NK-92 treated with Interleukin-12 subunit alpha and Interleukin-12 subunit beta, amount 100 ng/mL, for 24 hours (cell line): Measurements from ENCODE around the gene CHST9.
"Not testable (repeated sequence)": the region's sequence is repeated elsewhere in the genome, so short reads cannot be mapped to it uniquely, and the experiment has no call there.

ENCODE experiments used
- DNase-seq: peaks from one replicate; lab custom pipeline; 2025; lab: John Stamatoyannopoulos, UW

CHST9 gene

GRCh38 chr18:27004056-27004829 is 180.9 kb downstream of the CHST9 start:
- no peak for DNase-seq

DNA sequence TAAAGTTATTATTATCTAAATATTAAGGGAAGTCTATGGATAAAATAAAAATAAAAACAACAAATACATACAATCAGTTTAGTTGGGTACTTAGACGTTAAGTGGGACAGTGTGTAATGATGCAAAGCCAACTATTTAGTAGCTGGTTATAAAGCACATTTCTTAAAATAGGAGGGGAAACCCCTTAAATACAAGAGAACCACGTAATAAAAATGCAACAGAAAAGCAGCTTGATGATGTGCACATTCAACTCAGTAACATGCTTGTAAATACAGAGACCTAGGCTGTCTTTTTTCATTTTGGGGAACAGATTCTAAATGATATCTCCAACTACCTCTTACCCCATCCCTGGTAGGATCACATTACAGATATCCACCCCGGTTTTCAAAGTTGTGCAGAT is 185.3 kb downstream of the CHST9 start:
- no peak for DNase-seq

GRCh38 chr18:26993568-26993967 is 191.5 kb downstream of the CHST9 start:
- DNase-seq: no peak

DNA sequence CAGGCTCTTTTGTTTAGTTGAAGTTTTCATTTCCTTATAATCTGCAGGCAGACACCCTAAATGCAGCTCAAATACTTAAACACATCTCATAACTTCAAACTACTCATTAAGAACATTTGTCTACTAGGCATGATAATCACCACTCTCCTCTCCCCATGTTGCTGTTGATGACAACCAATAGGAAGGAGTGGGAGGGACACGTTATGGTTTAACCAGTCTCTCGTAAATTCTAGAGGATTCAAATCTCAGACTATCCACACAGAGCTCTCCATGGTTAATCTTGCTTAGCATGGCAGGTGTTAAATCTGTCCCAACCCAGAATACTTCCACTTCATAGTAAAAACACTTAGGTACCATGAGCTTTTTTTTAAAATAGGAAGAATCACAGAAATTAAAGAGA is 192.2 kb downstream of the CHST9 start:
- DNase-seq: no peak

- DNase-seq: no peak
These were observed 195.3 kb downstream of the CHST9 start for GRCh38 chr18:26989842-26990241.

GRCh38 chr18:26981360-26982082 is 203.6 kb downstream of the CHST9 start:
- no peak for DNase-seq

DNA sequence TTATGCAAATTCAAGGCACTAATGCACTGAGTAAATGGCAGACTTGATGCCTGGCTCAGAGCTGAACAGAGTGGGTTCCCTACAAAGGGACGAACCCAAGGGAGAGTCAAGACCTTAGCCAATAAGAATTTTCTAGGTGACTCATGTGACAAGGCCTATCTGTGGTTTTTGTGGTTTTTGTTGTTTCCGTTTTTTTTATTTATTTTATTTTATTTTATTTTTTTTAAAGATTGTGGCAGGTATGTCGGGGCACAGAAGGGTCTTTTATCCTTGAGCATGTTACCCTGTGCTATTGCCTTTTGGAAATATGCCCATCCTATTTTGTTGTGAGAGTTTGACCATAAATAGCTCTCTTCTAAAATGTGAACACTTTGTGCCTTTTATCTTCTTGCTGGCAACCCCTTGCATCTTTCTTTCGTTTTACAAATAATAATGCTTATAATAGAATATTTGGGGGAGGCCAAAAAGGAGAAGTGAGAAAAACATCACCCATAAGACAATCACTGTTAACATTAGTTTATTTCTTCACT is 206.2 kb downstream of the CHST9 start:
- no peak for DNase-seq

DNA sequence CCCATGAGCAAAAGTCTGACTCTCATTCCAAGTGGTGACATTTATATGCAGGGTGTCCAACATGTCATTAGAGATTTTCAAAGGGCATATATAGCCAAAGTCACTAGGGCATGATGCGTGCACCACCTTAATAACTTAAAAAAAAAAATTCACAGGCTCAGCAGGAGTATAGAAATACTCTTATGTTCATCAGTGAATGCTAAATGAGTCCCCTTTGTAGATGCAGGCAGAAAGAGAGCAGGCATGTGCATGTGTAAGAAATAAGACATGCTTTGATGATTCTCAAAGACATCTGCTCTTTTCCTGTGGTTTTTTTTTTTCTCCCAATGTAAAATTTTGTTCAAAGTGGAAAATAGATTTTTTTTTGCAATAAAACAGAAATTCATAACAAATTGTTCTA is 207.3 kb downstream of the CHST9 start:
- no peak for DNase-seq

DNA sequence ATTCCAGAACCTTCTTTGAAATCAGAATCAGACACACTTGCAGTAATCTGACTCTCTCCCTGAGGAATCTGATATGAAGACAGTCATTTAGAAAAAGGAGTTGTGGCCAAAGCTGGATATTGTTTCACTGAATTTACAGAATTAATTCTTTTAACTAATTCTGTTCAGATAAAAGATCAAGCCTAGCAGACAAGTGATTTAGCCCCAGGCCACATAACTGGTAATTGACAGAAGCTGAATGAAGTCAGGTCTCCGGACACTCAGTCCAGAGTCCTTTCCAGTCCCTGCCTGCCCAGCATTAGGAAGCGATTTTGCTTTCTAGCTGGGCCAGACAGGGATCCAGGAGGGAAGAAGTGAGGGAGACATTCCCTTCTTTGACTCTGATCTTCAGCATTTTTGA is 208.9 kb downstream of the CHST9 start:
- DNase-seq: no peak

GRCh38 chr18:26972549-26972948 is 212.6 kb downstream of the CHST9 start:
- DNase-seq: not testable (repeated sequence)

DNA sequence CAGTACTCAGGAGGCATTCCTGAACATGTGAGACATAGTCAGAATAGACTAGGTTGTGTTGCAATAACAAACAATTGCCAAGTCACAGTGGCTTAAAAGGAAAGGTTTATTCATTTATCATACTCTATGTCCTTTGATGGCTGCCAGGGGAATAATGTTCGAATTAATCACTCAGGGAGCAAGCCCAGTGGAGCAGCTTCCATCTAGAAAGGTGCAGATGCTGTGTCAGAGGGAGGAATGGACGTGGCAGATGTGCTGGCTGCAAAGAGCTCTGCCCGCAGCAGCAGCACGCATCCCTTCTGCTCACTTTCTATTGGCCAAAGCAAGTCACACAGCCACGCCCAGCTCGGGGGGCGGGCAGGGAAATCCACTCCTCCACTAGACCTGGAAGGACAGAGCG is 213.7 kb downstream of the CHST9 start:
- no peak for DNase-seq

DNA sequence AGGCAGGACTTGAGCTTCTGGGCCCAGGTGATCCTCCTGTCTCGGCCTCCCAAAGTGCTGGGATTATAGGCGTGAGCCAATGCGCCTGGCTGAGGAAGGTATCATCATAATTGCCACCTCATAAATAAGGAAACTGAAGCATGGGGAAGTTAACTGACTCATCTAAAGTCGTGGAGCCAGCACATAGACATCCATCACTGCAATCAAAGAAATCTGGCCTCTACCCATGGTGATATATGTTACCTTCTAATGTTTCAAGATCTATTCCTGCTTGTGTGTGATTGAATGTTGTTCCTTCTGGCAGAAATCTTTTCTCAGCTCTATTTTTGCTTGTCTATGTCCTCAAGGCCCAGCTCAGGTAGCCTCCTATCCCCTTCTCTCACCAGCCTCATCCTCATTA is 214.5 kb downstream of the CHST9 start:
- DNase-seq: no peak

GRCh38 chr18:26965206-26965605 is 219.9 kb downstream of the CHST9 start:
- no peak for DNase-seq

GRCh38 chr18:26963292-26963691 is 221.8 kb downstream of the CHST9 start:
- no peak for DNase-seq

DNA sequence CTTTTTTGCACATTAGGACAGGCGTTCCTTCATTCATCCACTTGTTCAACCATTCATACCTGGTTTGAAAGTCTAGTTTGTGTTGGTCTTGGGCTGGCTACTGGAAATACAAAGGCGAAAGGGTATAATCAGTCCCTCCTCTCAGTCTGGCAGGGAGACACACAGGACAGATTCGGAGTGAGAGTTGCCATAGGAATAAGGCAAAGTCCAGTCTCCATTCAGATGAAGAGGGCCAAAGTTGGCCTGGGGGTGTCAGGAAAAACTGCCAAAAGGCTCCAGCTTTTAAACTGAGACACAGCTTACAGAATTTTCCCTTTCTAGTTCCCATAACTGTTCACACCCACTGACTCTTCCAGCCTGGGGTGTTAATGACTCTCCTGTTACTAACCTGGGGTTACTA is 223.3 kb downstream of the CHST9 start:
- DNase-seq: no peak

- no peak for DNase-seq
These were observed 224.2 kb downstream of the CHST9 start for GRCh38 chr18:26960911-26961310.

DNA sequence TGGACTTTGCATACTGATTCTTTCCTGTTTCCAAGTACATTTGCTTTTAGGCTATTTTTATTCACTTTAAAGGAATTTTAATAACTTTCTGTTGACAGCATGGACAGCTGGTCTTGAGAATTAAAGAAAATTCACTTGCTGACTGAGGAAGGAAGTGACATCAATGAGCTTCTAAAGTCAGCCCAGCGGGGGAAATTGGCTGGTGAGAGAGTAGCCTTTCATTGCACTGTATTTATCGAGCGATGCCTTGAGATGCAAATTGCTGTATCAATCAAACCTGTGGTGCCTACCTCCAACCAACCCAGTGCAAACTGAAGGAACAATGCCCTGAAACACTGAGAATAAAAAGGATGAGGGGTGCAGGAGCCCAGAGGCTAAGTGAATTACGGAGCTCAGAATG is 228.2 kb downstream of the CHST9 start:
- DNase-seq: no peak

GRCh38 chr18:26948703-26949102 is 236.4 kb downstream of the CHST9 start:
- DNase-seq: no peak

DNA sequence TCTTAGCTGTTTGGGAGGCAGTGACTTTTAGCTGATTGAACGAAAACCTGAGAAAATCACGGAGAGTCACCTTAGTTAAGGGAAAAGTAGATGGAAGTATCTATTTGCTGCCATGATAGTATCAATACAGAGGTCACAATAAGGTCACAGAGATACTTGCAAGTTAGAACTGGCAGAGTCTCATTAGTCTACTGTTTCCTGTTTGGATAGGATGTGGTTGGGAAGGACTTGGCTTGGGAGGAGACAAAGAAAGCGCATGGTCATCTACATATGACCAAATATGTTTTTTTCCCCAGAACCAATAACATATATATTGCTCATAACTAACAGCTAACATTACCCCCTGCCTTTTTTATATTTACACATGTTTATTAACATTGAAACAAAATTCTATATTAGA is 241.2 kb downstream of the CHST9 start:
- DNase-seq: no peak

DNA sequence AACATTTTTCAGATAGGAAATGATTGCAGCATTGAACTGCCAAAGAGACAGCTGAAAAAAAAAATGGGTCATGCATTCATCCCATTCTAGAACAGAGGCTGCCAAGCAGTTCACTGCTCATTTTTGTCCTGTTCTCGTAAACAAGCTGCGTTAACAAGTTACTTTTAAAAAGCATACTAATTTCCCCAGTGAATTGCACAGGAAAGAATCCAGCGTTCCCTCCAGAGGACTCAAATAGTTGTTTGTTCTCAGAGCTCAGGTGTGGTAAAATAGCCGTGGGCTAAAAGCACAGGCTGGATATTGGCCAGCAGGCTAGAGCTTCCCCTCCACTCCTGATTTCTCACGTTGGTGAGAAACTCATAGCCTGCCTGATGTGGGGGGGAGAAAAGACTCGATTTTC is 243.5 kb downstream of the CHST9 start:
- DNase-seq: no peak

DNA sequence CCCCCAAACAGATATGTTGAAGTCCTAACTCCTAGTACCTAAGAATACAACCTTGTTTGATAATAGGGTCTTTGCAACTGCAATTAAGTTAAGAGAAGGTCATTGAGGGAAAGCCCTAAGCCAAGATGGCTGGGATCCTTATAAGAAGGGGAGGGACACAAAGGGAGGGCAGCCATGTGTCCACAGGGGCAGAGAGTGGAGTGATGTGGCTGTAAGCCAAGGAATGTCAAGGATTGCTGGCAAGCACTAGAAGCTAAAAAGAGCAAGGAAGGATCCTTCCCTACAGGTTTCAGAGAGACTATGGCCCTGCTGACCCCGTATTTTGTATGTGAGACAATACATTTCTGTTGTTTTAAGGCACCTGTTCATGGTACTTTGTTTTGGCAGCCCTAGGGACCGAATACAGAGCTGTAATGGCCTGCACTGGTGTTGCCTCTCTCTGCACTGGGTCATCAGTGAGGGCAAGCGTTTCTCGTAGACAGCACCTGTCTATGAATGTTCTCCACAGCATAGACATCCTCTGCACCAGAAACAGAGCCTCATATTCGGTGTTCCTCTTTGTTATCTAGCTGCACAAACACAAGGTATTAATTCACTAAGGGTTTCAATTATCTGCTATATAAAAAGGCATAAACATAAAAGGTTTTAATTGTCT is 244.2 kb downstream of the CHST9 start:
- no peak for DNase-seq

DNA sequence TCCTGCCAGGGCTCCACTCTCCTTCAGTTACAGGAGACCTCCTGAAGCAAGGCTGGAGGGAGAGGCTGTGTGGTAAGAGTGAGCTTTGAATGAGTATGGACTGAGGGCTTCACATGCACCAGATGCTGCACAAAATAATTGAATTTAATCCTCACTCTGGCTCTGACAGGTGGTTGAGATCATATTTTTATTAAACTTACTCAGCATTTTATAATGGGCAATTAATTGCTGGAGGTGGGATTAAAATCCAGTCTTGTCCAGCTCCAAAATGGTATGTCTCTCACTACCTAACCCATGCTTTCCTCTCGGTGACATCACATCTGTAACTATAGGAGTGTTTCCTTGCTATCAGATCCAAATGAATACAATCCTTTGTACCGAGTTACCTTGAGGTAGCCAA is 253.4 kb downstream of the CHST9 start:
- no peak for DNase-seq

- no peak for DNase-seq
These were observed 254.5 kb downstream of the CHST9 start for GRCh38 chr18:26930630-26931029.
